Tibial artery (tissue), 4 donors: ENCODE results near the gene TMPRSS6.

Experiments
- DNase-seq, 2 donors: peaks; one replicate each; pipeline ENCODE4 v3.0.0-alpha.2; 2019
- H3K27ac ChIP-seq, 2 donors: fragments of 200-600 bp; sonication (generic) in 1 of 2; 1 replicate in 1 of 2; 2 replicates in 1 of 2; pipeline ENCODE4 v1.5.1; 2018 to 2019; ENCODE audit warnings: mild to moderate bottlenecking in 1 of 2
- H3K27me3 ChIP-seq, 2 donors: fragments of 200-600 bp; sonication (generic) in 1 of 2; one replicate each; pipeline versions ENCODE4 v1.5.1 to v1.6.0; 2016 to 2019
- H3K36me3 ChIP-seq, 3 donors: fragments of 200-600 bp; sonication (generic) in 2 of 3; one replicate each; pipeline ENCODE4 v1.5.1; 2016 to 2019; ENCODE audit warnings: mild to moderate bottlenecking in 2 of 3
- H3K4me1 ChIP-seq, 4 donors: fragments of 200-600 bp; sonication (generic) in 2 of 4; 1 replicate in 3 of 4; 2 replicates in 1 of 4; pipeline ENCODE4 v1.5.1; 2016 to 2019
- H3K4me3 ChIP-seq, 2 donors: fragments of 200-600 bp; sonication (generic) in 1 of 2; 1 replicate in 1 of 2; 2 replicates in 1 of 2; pipeline ENCODE4 v1.5.1; 2018 to 2019; ENCODE audit warnings: mild to moderate bottlenecking in 2 of 2
- H3K9me3 ChIP-seq, 3 donors: fragments of 200-600 bp; sonication (generic) in 1 of 3; one replicate each; pipeline ENCODE4 v1.5.1; 2016 to 2019
- CTCF ChIP-seq, 2 experiments: fragments of 200-600 bp in 1 of 2; fragments of 450-650 bp in 1 of 2; IDR thresholded peaks; one replicate each; pipeline ENCODE4 v1.5.1; 2017 to 2019; ENCODE audit warnings: antibody characterized with exemption in 2 of 2, mild to moderate bottlenecking in 1 of 2, moderate library complexity in 1 of 2
- intact Hi-C: fragments of 100-400 bp; cut with DNase I; formaldehyde crosslinking; loops from one replicate; pipeline ENCODE4 v1.15.0; 2023; ENCODE audit warnings: low total_unique reads

The TMPRSS6 gene

GRCh38 chr22:37126383-37126782 lies 16.9 kb upstream of the TMPRSS6 start:
- Histone ChIP-seq H3K27ac (no peak overlapping the region), H3K4me3 (no peak overlapping the region), H3K36me3 (no peaks in the 10 kb centered on the region), H3K4me1 (peaks cover 0 to 3% (median 0%) of the 10 kb centered on the region in 4 donors), H3K9me3 (no peaks in the 10 kb centered on the region), H3K27me3 (peaks cover 0 to 69% of the 10 kb centered on the region in 2 donors)
- TF ChIP-seq CTCF (IDR thresholded peaks at IDR 0.05): no peak
- no peak for DNase-seq
- intact Hi-C loops: no loop called here

GRCh38 chr22:37123649-37124048 lies 14.1 kb upstream of the TMPRSS6 start:
- peaks cover 0 to 3% (median 0%) of the 10 kb centered on the region in 4 donors for H3K4me1 ChIP-seq
- DNase-seq: no peak
- H3K9me3 ChIP-seq: no peaks in the 10 kb centered on the region
- intact Hi-C loops: no loop called here
- H3K27me3 ChIP-seq: peaks cover 0 to 53% of the 10 kb centered on the region in 2 donors
- TF ChIP-seq CTCF (IDR thresholded peaks at IDR 0.05): no peak
- H3K27ac ChIP-seq: no peak overlapping the region
- H3K4me3 ChIP-seq: no peak overlapping the region
- H3K36me3 ChIP-seq: no peaks in the 10 kb centered on the region

- H3K9me3 ChIP-seq: no peaks in the 10 kb centered on the region
- no peaks in the 10 kb centered on the region for H3K36me3 ChIP-seq
- H3K27me3 ChIP-seq: peaks cover 0 to 44% of the 10 kb centered on the region in 2 donors
- H3K4me3 ChIP-seq: no peak overlapping the region
- H3K27ac ChIP-seq: no peak overlapping the region
- DNase-seq: no peak
- intact Hi-C loops: no loop called here
- no peak for TF ChIP-seq CTCF (IDR thresholded peaks at IDR 0.05)
- H3K4me1 ChIP-seq: peaks cover 0 to 3% (median 0%) of the 10 kb centered on the region in 4 donors
These were observed 13.2 kb upstream of the TMPRSS6 start for GRCh38 chr22:37122598-37123180.

- peaks cover 0 to 42% of the 10 kb centered on the region in 2 donors for H3K27me3 ChIP-seq
- peaks cover 0 to 3% (median 0%) of the 10 kb centered on the region in 4 donors for H3K4me1 ChIP-seq
- intact Hi-C loops: no loop called here
- no peak for DNase-seq
- H3K9me3 ChIP-seq: no peaks in the 10 kb centered on the region
- no peaks in the 10 kb centered on the region for H3K36me3 ChIP-seq
- H3K4me3 ChIP-seq: no peak overlapping the region
- no peak overlapping the region for H3K27ac ChIP-seq
- no peak for TF ChIP-seq CTCF (IDR thresholded peaks at IDR 0.05)
These were observed 12.5 kb upstream of the TMPRSS6 start for GRCh38 chr22:37121887-37122591.

GRCh38 chr22:37120569-37121340 lies 11.2 kb upstream of the TMPRSS6 start:
- H3K4me1 ChIP-seq: peaks cover 0 to 3% (median 0%) of the 10 kb centered on the region in 4 donors
- intact Hi-C loops: no loop called here
- H3K36me3 ChIP-seq: no peaks in the 10 kb centered on the region
- no peak for DNase-seq
- H3K4me3 ChIP-seq: no peak overlapping the region
- H3K27me3 ChIP-seq: peaks cover 0 to 34% of the 10 kb centered on the region in 2 donors
- H3K27ac ChIP-seq: no peak overlapping the region
- no peak for TF ChIP-seq CTCF (IDR thresholded peaks at IDR 0.05)
- no peaks in the 10 kb centered on the region for H3K9me3 ChIP-seq
